H9 (cell line): Measurements from ENCODE around the gene CCDC57. TPM values are rescaled to one million over a fixed set of nuclear protein-coding genes. Genes with fewer than 3 reads are reported as not detected.

ENCODE experiments used
- DNase-seq: peaks from one replicate; pipeline ENCODE4 v3.0.0-alpha.2; 2017
- H2AFZ ChIP-seq: one replicate; pipeline ENCODE4 v1.6.1; 2013; ENCODE audit warnings: mild to moderate bottlenecking, low read length, control low read depth, moderate library complexity
- H2AK5ac ChIP-seq: 2 replicates; pipeline ENCODE4 v1.6.1; 2013; ENCODE audit warnings: low read length, control low read depth, mixed read lengths; ENCODE audit not compliant: insufficient read length
- H2BK120ac ChIP-seq: one replicate; pipeline ENCODE4 v1.6.1; 2013; ENCODE audit warnings: low read depth, mild to moderate bottlenecking, low read length, control low read depth, inconsistent platforms; ENCODE audit not compliant: poor library complexity, severe bottlenecking
- H2BK12ac ChIP-seq: 2 replicates; pipeline ENCODE4 v1.6.1; 2013; ENCODE audit warnings: low read length, control low read depth, mixed read lengths, low read depth; ENCODE audit not compliant: insufficient read length
- H2BK15ac ChIP-seq: 2 replicates; pipeline ENCODE4 v1.6.1; 2013; ENCODE audit warnings: low read depth, low read length, control low read depth
- H2BK20ac ChIP-seq: one replicate; pipeline ENCODE4 v1.6.1; 2013; ENCODE audit warnings: low read depth, mild to moderate bottlenecking, low read length, control low read depth, inconsistent platforms; ENCODE audit not compliant: poor library complexity, severe bottlenecking
- H2BK5ac ChIP-seq: 2 replicates; pipeline ENCODE4 v1.6.1; 2013; ENCODE audit warnings: low read length, control low read depth, mixed read lengths; ENCODE audit not compliant: insufficient read length
- H3K14ac ChIP-seq: 2 replicates; pipeline ENCODE4 v1.6.1; 2013; ENCODE audit warnings: low read length, control low read depth; ENCODE audit not compliant: insufficient read depth
- H3K18ac ChIP-seq: 2 replicates; pipeline ENCODE4 v1.6.1; 2013; ENCODE audit warnings: low read depth, mild to moderate bottlenecking, mixed read lengths, low read length, control low read depth; ENCODE audit not compliant: insufficient read length
- H3K23ac ChIP-seq: 2 replicates; pipeline ENCODE4 v1.6.1; 2013; ENCODE audit warnings: low read length, control low read depth, mixed read lengths, low read depth; ENCODE audit not compliant: insufficient read length
- H3K23me2 ChIP-seq: 2 replicates; pipeline ENCODE4 v1.6.1; 2013; ENCODE audit warnings: low read depth, mild to moderate bottlenecking, mixed read lengths, low read length, control low read depth; ENCODE audit not compliant: insufficient read length, poor library complexity, severe bottlenecking
- H3K27ac ChIP-seq: 2 replicates; pipeline ENCODE4 v1.5.1; 2013; ENCODE audit warnings: low read length, control low read depth, mixed read lengths, low read depth; ENCODE audit not compliant: insufficient read length
- H3K27me3 ChIP-seq: 2 replicates; pipeline ENCODE4 v1.6.1; 2013; ENCODE audit warnings: low read length, control low read depth, inconsistent platforms; ENCODE audit not compliant: insufficient read depth
- H3K4ac ChIP-seq: 2 replicates; pipeline ENCODE4 v1.6.1; 2013; ENCODE audit warnings: low read depth, mild to moderate bottlenecking, control low read depth, inconsistent platforms, low read length, moderate library complexity
- H3K4me1 ChIP-seq: 2 replicates; pipeline ENCODE4 v1.6.1; 2013; ENCODE audit warnings: low read length, control low read depth, inconsistent platforms; ENCODE audit not compliant: insufficient read depth
- H3K4me2 ChIP-seq: 2 replicates; pipeline ENCODE4 v1.6.1; 2013; ENCODE audit warnings: low read length, control low read depth, mixed read lengths; ENCODE audit not compliant: insufficient read length, insufficient read depth
- H3K56ac ChIP-seq: 2 replicates; pipeline ENCODE4 v1.6.1; 2013; ENCODE audit warnings: low read depth, mild to moderate bottlenecking, mixed read lengths, low read length, control low read depth; ENCODE audit not compliant: insufficient read length
- H3K79me1 ChIP-seq: 2 replicates; pipeline ENCODE4 v1.6.1; 2013; ENCODE audit warnings: low read depth, mild to moderate bottlenecking, moderate library complexity, low read length, control low read depth, inconsistent platforms; ENCODE audit not compliant: insufficient read depth, poor library complexity, severe bottlenecking
- H3K79me2 ChIP-seq: 2 replicates; pipeline ENCODE4 v1.6.1; 2013; ENCODE audit warnings: low read length, control low read depth, inconsistent platforms; ENCODE audit not compliant: insufficient read depth
- H3K9ac ChIP-seq: 2 replicates; pipeline ENCODE4 v1.6.1; 2013; ENCODE audit warnings: low read length, control low read depth, mixed read lengths; ENCODE audit not compliant: insufficient read length; ENCODE audit errors: extremely low read depth
- H3K9me3 ChIP-seq: one replicate; pipeline ENCODE4 v1.6.1; 2013; ENCODE audit warnings: low read depth, low read length, inconsistent platforms; ENCODE audit not compliant: control insufficient read depth
- H3T11ph ChIP-seq: one replicate; pipeline ENCODE4 v1.6.1; 2013; ENCODE audit warnings: mild to moderate bottlenecking, low read length, control low read depth, inconsistent platforms
- H4K20me1 ChIP-seq: one replicate; pipeline ENCODE4 v1.6.1; 2013; ENCODE audit not compliant: control insufficient read depth, insufficient read length, insufficient read depth
- H4K5ac ChIP-seq: 2 replicates; pipeline ENCODE4 v1.6.1; 2013; ENCODE audit warnings: low read depth, mild to moderate bottlenecking, mixed read lengths, low read length, control low read depth; ENCODE audit not compliant: insufficient read length
- H4K8ac ChIP-seq: replicated peaks from 2 replicates; pipeline ENCODE4 v1.6.1; 2013; ENCODE audit warnings: low read length, control low read depth, mixed read lengths, low read depth; ENCODE audit not compliant: insufficient read length
- H4K91ac ChIP-seq: 2 replicates; pipeline ENCODE4 v1.6.1; 2013; ENCODE audit warnings: low read depth, mild to moderate bottlenecking, moderate library complexity, mixed read lengths, low read length, control low read depth; ENCODE audit not compliant: insufficient read length
- H3K27ac Mint-ChIP-seq, 3 experiments: 2 replicates in 2 of 3; 3 replicates in 1 of 3; pipeline ENCODE4 v1.8.0; 2020 to 2021; ENCODE audit warnings: mixed read lengths in 3 of 3, mild to moderate bottlenecking in 1 of 3, moderate library complexity in 1 of 3
- H3K27me3 Mint-ChIP-seq: 2 replicates; pipeline ENCODE4 v1.8.0; 2021; ENCODE audit warnings: low read depth, mild to moderate bottlenecking, moderate library complexity, mixed read lengths
- H3K36me3 Mint-ChIP-seq, 3 experiments: 2 replicates in 2 of 3; 3 replicates in 1 of 3; pipeline ENCODE4 v1.8.0; 2020 to 2021; ENCODE audit warnings: low read depth in 3 of 3, mixed read lengths in 3 of 3; ENCODE audit not compliant: insufficient read depth in 1 of 3
- H3K4me1 Mint-ChIP-seq, 2 experiments: 2 replicates each; pipeline ENCODE4 v1.8.0; 2020; ENCODE audit warnings: mixed read lengths in 2 of 2
- H3K4me3 Mint-ChIP-seq, 2 experiments: 2 replicates in 1 of 2; 3 replicates in 1 of 2; pipeline ENCODE4 v1.8.0; 2020 to 2021; ENCODE audit warnings: mild to moderate bottlenecking in 2 of 2, mixed read lengths in 2 of 2, moderate library complexity in 1 of 2
- H3K9me3 Mint-ChIP-seq, 2 experiments: 2 replicates in 1 of 2; 3 replicates in 1 of 2; pipeline ENCODE4 v1.8.0; 2020; ENCODE audit warnings: mild to moderate bottlenecking in 2 of 2, mixed read lengths in 2 of 2, moderate library complexity in 1 of 2
- WGBS: extraction: QIAGEN DNeasy Blood & Tissue Kit; methylation state at CpG from one replicate; pipeline ENCODE4 v1.1.7; 2013; ENCODE audit warnings: missing lambda C conversion rate, low lambda C conversion rate, mixed read lengths; ENCODE audit not compliant: insufficient read length; ENCODE audit errors: extremely low coverage; 5-methylcytosine and 5-hydroxymethylcytosine counted together
- total RNA-seq: library from RNA; stranded (reverse); gene quantifications from 2 replicates; pipeline ENCODE4 v1.2.1, GENCODE V29; 2021
- TF ChIP-seq, protein P1 (sequence below): fragments of 200-600 bp; sonication (generic); conservative IDR thresholded peaks from 3 replicates; pipeline ENCODE4 v1.8.0; 2021; ENCODE audit warnings: antibody characterized with exemption, mild to moderate bottlenecking

CCDC57 gene
- total RNA-seq, 1 experiment from 2014 or later, result 11.0 TPM

DNA sequence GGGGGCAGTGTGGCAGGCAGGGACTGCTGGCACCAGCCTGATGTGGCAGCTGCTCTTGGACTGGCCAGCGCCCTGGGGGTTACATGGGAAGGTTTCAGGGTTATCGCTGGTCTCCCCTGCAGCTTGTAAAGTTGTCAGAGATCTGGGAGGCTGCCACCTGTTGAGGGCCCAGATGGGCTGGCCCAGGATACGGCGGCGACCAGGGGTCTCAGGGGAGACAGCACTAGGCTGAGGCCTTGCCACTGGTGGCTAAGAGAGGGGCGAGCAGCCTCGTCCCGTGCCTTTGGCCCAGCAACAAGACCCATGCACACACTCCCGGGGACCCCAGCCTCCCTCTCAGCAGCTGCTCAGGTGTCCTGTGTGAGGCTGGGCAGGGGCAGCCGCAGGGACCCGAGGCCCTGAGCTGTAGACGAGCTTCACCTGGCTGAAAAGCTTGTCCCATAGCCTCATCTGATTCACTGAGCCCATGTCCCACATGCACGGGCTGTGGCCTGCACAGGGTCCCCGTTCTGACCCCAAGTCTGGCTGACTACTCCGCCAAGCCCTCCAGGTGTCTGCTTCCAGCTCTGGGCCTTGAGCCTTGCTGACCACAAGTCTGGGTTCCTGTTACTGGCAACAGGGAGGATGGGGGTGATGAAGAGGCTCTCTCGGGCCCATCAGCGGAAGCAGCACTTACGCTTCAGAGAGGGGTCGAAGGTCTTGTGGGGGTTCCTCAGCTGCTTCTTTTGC lies 153.2 kb downstream of the CCDC57 start:
- Histone ChIP-seq H3K18ac (no peak overlapping the region), H4K5ac (no peak overlapping the region), H3K23me2 (no peaks in the 10 kb centered on the region), H2AK5ac (no peak overlapping the region), H3K14ac (no peak overlapping the region), H3K27ac (no peak overlapping the region), H3K56ac (no peak overlapping the region), H4K20me1 (peaks cover 3% of the 10 kb centered on the region), H4K91ac (no peak overlapping the region), H3K79me1 (no peaks in the 10 kb centered on the region), H3K9me3 (no peaks in the 10 kb centered on the region), H2BK12ac (no peak overlapping the region), H2AFZ (no peak overlapping the region), H3K4me2 (no peak overlapping the region), H3T11ph (no peak overlapping the region), H3K4ac (no peak overlapping the region), H4K8ac (no peak overlapping the region), H3K79me2 (no peaks in the 10 kb centered on the region), H2BK120ac (no peak overlapping the region), H2BK15ac (no peak overlapping the region), H3K9ac (no peak overlapping the region), H3K4me1 (no peaks in the 10 kb centered on the region), H3K27me3 (no peaks in the 10 kb centered on the region), H2BK20ac (no peak overlapping the region), H2BK5ac (no peak overlapping the region), H3K23ac (no peak overlapping the region)
- no peaks in the 10 kb centered on the region for H3K4me1 Mint-ChIP-seq
- DNase-seq, result no peak
- H3K27me3 Mint-ChIP-seq, result no peaks in the 10 kb centered on the region
- no peak overlapping the region for H3K4me3 Mint-ChIP-seq
- no peaks in the 10 kb centered on the region for H3K9me3 Mint-ChIP-seq
- H3K27ac Mint-ChIP-seq, result no peak overlapping the region
- TF ChIP-seq, protein P1, sequence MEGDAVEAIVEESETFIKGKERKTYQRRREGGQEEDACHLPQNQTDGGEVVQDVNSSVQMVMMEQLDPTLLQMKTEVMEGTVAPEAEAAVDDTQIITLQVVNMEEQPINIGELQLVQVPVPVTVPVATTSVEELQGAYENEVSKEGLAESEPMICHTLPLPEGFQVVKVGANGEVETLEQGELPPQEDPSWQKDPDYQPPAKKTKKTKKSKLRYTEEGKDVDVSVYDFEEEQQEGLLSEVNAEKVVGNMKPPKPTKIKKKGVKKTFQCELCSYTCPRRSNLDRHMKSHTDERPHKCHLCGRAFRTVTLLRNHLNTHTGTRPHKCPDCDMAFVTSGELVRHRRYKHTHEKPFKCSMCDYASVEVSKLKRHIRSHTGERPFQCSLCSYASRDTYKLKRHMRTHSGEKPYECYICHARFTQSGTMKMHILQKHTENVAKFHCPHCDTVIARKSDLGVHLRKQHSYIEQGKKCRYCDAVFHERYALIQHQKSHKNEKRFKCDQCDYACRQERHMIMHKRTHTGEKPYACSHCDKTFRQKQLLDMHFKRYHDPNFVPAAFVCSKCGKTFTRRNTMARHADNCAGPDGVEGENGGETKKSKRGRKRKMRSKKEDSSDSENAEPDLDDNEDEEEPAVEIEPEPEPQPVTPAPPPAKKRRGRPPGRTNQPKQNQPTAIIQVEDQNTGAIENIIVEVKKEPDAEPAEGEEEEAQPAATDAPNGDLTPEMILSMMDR, result no peak
- no CpG with 5 or more reads among the region's 19 CpGs for WGBS
- H3K36me3 Mint-ChIP-seq, result peaks cover 6 to 44% (median 43%) of the 10 kb centered on the region in 3 experiments
